Cardiac muscle cell (in vitro differentiated cells and primary cell): ENCODE results near the gene MKLN1. TPM values are rescaled to one million over a fixed set of nuclear protein-coding genes. Genes with fewer than 3 reads are reported as not detected.
"Not testable (repeated sequence)": the region's sequence is repeated elsewhere in the genome, so short reads cannot be mapped to it uniquely, and the experiment has no call there.

Experiments
- DNase-seq, 2 donors: peaks; one replicate each; pipeline versions ENCODE4 v3.0.0 to v3.0.0-alpha.2; 2010 to 2017; ENCODE audit warnings: low read depth in 1 of 2, low spot score in 1 of 2
- H3K27ac ChIP-seq: fragments of 200-600 bp; sonication (generic); 2 replicates; pipeline ENCODE4 v1.5.1; 2016
- H3K27me3 ChIP-seq: fragments of 200-600 bp; sonication (generic); 2 replicates; pipeline ENCODE4 v1.6.0; 2016; ENCODE audit warnings: control low read depth
- H3K36me3 ChIP-seq: fragments of 200-600 bp; sonication (generic); 2 replicates; pipeline ENCODE4 v1.5.1; 2016; ENCODE audit warnings: control low read depth
- H3K4me1 ChIP-seq: fragments of 200-600 bp; sonication (generic); 2 replicates; pipeline ENCODE4 v1.8.1; 2017; ENCODE audit warnings: low read depth, mild to moderate bottlenecking, mixed run types
- H3K4me3 ChIP-seq: fragments of 200-600 bp; sonication (generic); 2 replicates; pipeline ENCODE4 v1.5.1; 2016; ENCODE audit warnings: mild to moderate bottlenecking
- H3K9me3 ChIP-seq: fragments of 200-600 bp; sonication (generic); 2 replicates; pipeline ENCODE4 v1.5.1; 2017; ENCODE audit warnings: low read depth, mild to moderate bottlenecking, control low read depth
- CTCF ChIP-seq: IDR thresholded peaks from 2 replicates; pipeline ENCODE4 v1.5.1; 2012; ENCODE audit warnings: low read depth, mild to moderate bottlenecking, low read length
- polyA plus RNA-seq: library from polyadenylated mRNA; unstranded; fragments of >200 nt; fragmentation: Nextera tagmentation; extraction: Ambion mirVana; gene quantifications from 2 replicates; pipeline ENCODE4 v1.2.1, GENCODE V29; 2016
- total RNA-seq: library from RNA; depleted of rRNA; stranded (reverse); fragments of >200 nt; gene quantifications from 2 replicates; pipeline ENCODE4 v1.2.3, GENCODE V29; 2016

The MKLN1 gene
- total and polyA plus RNA-seq, 2 experiments from 2014 or later: 26.2 to 35.5 TPM

- H3K27me3 ChIP-seq: no peaks in the 10 kb centered on the region
- no peak overlapping the region for H3K4me3 ChIP-seq
- H3K9me3 ChIP-seq: no peaks in the 10 kb centered on the region
- H3K36me3 ChIP-seq: no peaks in the 10 kb centered on the region
- peak in 1 of 2 donors; percentile 29 for DNase-seq
- peaks cover 4% of the 10 kb centered on the region for H3K4me1 ChIP-seq
- TF ChIP-seq CTCF: peak; percentile 45
- no peak overlapping the region for H3K27ac ChIP-seq
Observed at GRCh38 chr7:131302876-131303707, 24.6 kb upstream of the MKLN1 start.

- no peak for DNase-seq
- Histone ChIP-seq H3K27ac (no peak overlapping the region), H3K36me3 (no peaks in the 10 kb centered on the region), H3K27me3 (no peaks in the 10 kb centered on the region), H3K9me3 (no peaks in the 10 kb centered on the region), H3K4me1 (peaks cover 4% of the 10 kb centered on the region), H3K4me3 (no peak overlapping the region)
- no peak for TF ChIP-seq CTCF
Observed at GRCh38 chr7:131305152-131305551, 22.5 kb upstream of the MKLN1 start.

- not testable (repeated sequence) for H3K4me3 ChIP-seq, H3K4me1 ChIP-seq, DNase-seq, H3K36me3 ChIP-seq, H3K27me3 ChIP-seq, H3K27ac ChIP-seq, H3K9me3 ChIP-seq
Observed at GRCh38 chr7:131306041-131306440, 21.6 kb upstream of the MKLN1 start.

GRCh38 chr7:131306777-131307176 is 20.9 kb upstream of the MKLN1 start:
- no peaks in the 10 kb centered on the region for H3K4me1 ChIP-seq
- H3K27me3 ChIP-seq: no peaks in the 10 kb centered on the region
- H3K4me3 ChIP-seq: no peak overlapping the region
- H3K9me3 ChIP-seq: no peaks in the 10 kb centered on the region
- DNase-seq: no peak
- no peak for TF ChIP-seq CTCF
- H3K36me3 ChIP-seq: no peaks in the 10 kb centered on the region
- no peak overlapping the region for H3K27ac ChIP-seq

GRCh38 chr7:131307627-131308026 is 20.0 kb upstream of the MKLN1 start:
- Histone ChIP-seq H3K36me3 (no peaks in the 10 kb centered on the region), H3K27ac (no peak overlapping the region), H3K4me1 (no peaks in the 10 kb centered on the region), H3K27me3 (no peaks in the 10 kb centered on the region), H3K9me3 (no peaks in the 10 kb centered on the region), H3K4me3 (no peak overlapping the region)
- DNase-seq: no peak
- no peak for TF ChIP-seq CTCF

GRCh38 chr7:131312838-131313237 is 14.8 kb upstream of the MKLN1 start:
- Histone ChIP-seq H3K4me1 (no peaks in the 10 kb centered on the region), H3K27me3 (no peaks in the 10 kb centered on the region), H3K4me3 (no peak overlapping the region), H3K27ac (no peak overlapping the region), H3K36me3 (no peaks in the 10 kb centered on the region), H3K9me3 (no peaks in the 10 kb centered on the region)
- DNase-seq: no peak
- no peak for TF ChIP-seq CTCF
